Fibroblast of lung (primary cell): ENCODE results near the gene CPEB2.

Experiments used
- EZH2 ChIP-seq: IDR thresholded peaks from 2 replicates; pipeline ENCODE4 v1.5.1; 2012; ENCODE audit warnings: low read length, control low read depth, mild to moderate bottlenecking; ENCODE audit errors: missing control alignments
- TF ChIP-seq, protein P1 (sequence below), 2 donors: IDR thresholded peaks in 1 of 2; conservative IDR thresholded peaks in 1 of 2; 1 replicate in 1 of 2; 2 replicates in 1 of 2; pipeline ENCODE4 v1.5.1; 2011 to 2012; ENCODE audit warnings: low read length in 2 of 2, control low read depth in 1 of 2, inconsistent platforms in 1 of 2, low read depth in 1 of 2, mild to moderate bottlenecking in 1 of 2

DNA sequence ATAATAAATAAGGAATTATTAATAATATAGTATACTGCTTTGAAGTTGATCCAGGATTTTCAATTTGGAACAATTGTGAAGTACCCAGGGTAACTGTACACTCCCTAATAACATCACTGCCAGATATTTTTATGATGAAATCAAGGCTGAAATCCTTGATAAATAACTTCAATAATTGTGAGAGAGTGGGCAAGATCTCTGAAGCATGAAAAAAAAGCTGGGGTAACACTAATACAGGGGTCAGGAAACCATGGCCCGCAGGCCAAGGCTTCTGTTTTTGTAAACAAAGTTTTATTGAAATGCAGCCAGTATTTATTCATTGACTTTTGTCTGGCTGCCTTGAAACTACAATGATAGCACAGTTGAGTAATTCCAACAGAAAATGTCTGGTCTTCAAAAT is 41.6 kb downstream of the CPEB2 start:
- TF ChIP-seq, protein P1, sequence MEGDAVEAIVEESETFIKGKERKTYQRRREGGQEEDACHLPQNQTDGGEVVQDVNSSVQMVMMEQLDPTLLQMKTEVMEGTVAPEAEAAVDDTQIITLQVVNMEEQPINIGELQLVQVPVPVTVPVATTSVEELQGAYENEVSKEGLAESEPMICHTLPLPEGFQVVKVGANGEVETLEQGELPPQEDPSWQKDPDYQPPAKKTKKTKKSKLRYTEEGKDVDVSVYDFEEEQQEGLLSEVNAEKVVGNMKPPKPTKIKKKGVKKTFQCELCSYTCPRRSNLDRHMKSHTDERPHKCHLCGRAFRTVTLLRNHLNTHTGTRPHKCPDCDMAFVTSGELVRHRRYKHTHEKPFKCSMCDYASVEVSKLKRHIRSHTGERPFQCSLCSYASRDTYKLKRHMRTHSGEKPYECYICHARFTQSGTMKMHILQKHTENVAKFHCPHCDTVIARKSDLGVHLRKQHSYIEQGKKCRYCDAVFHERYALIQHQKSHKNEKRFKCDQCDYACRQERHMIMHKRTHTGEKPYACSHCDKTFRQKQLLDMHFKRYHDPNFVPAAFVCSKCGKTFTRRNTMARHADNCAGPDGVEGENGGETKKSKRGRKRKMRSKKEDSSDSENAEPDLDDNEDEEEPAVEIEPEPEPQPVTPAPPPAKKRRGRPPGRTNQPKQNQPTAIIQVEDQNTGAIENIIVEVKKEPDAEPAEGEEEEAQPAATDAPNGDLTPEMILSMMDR (conservative IDR thresholded peaks at IDR 0.05 in 1 of 2, IDR thresholded peaks at IDR 0.05 in 1 of 2; ENCODE audit: low read depth in 1 of 2, low read length in 2 of 2), result no peak
- TF ChIP-seq EZH2, result no peak
